A549 (cell line): ENCODE measurements around the gene PTTG1IP. TPM values are rescaled to one million over a fixed set of nuclear protein-coding genes. Genes with fewer than 3 reads are reported as not detected.
A peak's percentile ranks its signal among the peaks of the same experiment; 100 is the strongest.

Experiments
- ATAC-seq, 2 experiments: fragments of 200-7000 bp in 1 of 2; fragments of >200 bp in 1 of 2; cut with Nextera tagmentation in 1 of 2; cut with Tn5 transposase in 1 of 2; 3 replicates each; pipeline versions ENCODE4 v1.8.0 to v1.9.1; 2018 to 2020; ENCODE audit warnings: mild to moderate bottlenecking in 1 of 2, moderate library complexity in 1 of 2
- CTCF ChIA-PET: fragments of 300-600 bp; sonication (Branson Sonifier 250); formaldehyde crosslinking; extraction: SDS; loops from one replicate; lab custom pipeline; 2021; ENCODE audit warnings: antibody characterized with exemption, inconsistent platforms; lab: Yijun Ruan, JAX
- POLR2A ChIA-PET: fragments of 350-600 bp; formaldehyde crosslinking; extraction: SDS; loops from one replicate; lab custom pipeline; 2021; ENCODE audit warnings: antibody characterized with exemption, inconsistent platforms; lab: Yijun Ruan, JAX
- DNase-seq, 2 experiments: peaks; one replicate each; pipeline versions ENCODE4 v3.0.0 to v3.0.0-alpha.2; 2011 to 2016; ENCODE audit warnings: low read depth in 1 of 2, low spot score in 1 of 2
- FAIRE-seq: peaks from 2 replicates; lab custom pipeline; 2011; peaks lifted over from hg19 to GRCh38; lab: Jason Lieb, UNC
- H3K27ac ChIP-seq, 2 experiments: fragments of >200 bp; sonication (Bioruptor Twin); formaldehyde crosslinking; 3 replicates each; pipeline ENCODE4 v1.5.1; 2016 to 2017
- H3K4me1 ChIP-seq: fragments of >200 bp; sonication (Bioruptor Twin); formaldehyde crosslinking; 3 replicates; pipeline ENCODE4 v1.6.1; 2016
- H3K4me2 ChIP-seq: fragments of >200 bp; sonication (Bioruptor Twin); formaldehyde crosslinking; 3 replicates; pipeline ENCODE4 v1.6.1; 2016
- H3K4me3 ChIP-seq: fragments of >200 bp; sonication (Bioruptor Twin); formaldehyde crosslinking; 3 replicates; pipeline ENCODE4 v1.5.1; 2016
- H3K9me3 ChIP-seq: fragments of >200 bp; sonication (Bioruptor Twin); formaldehyde crosslinking; 3 replicates; pipeline ENCODE4 v1.6.1; 2016
- CTCF ChIP-seq: fragments of >200 bp; sonication (Bioruptor Twin); formaldehyde crosslinking; IDR thresholded peaks from 3 replicates; pipeline ENCODE4 v1.5.1; 2016
- EP300 ChIP-seq, 2 experiments: fragments of >200 bp; sonication (Bioruptor Twin); formaldehyde crosslinking; IDR thresholded peaks; 2 replicates in 1 of 2; 3 replicates in 1 of 2; pipeline ENCODE4 v1.6.1; 2016 to 2017
- MAFK ChIP-seq: fragments of 450-650 bp; IDR thresholded peaks from 2 replicates; pipeline ENCODE4 v1.6.1; 2014; ENCODE audit not compliant: partially characterized antibody
- MYC ChIP-seq: IDR thresholded peaks from 2 replicates; pipeline ENCODE4 v1.6.1; 2012; ENCODE audit warnings: mild to moderate bottlenecking, inconsistent platforms, low read length, improper control_type of control experiment, borderline replicate concordance
- PBX3 ChIP-seq: IDR thresholded peaks from 2 replicates; pipeline ENCODE4 v1.6.1; 2012
- RAD21 ChIP-seq, 2 experiments: fragments of >200 bp in 1 of 2; sonication (Bioruptor Twin) in 1 of 2; formaldehyde crosslinking in 1 of 2; IDR thresholded peaks in 1 of 2; conservative IDR thresholded peaks in 1 of 2; 2 replicates in 1 of 2; 3 replicates in 1 of 2; pipeline ENCODE4 v1.6.1; 2012 to 2018; ENCODE audit warnings: inconsistent platforms in 1 of 2
- RARB ChIP-seq: fragments of 250-450 bp; sonication (Bioruptor Pico); IDR thresholded peaks from 2 replicates; pipeline ENCODE4 v1.8.0; 2021; ENCODE audit warnings: mild to moderate bottlenecking, moderate library complexity
- RCOR1 ChIP-seq: fragments of 150-350 bp; IDR thresholded peaks from 2 replicates; pipeline ENCODE4 v1.6.1; 2014; ENCODE audit warnings: antibody characterized with exemption, low read length, low read depth
- SMC3 ChIP-seq: fragments of >200 bp; sonication (Bioruptor Twin); formaldehyde crosslinking; IDR thresholded peaks from 3 replicates; pipeline ENCODE4 v1.6.1; 2018; ENCODE audit warnings: inconsistent platforms
- TFCP2L1 ChIP-seq: fragments of 250-450 bp; sonication (Bioruptor Pico); IDR thresholded peaks from 2 replicates; pipeline ENCODE4 v1.5.0; 2021; ENCODE audit warnings: mild to moderate bottlenecking
- WGBS: methylation state at CpG from one replicate; pipeline ENCODE4 v1.1.6; 2017; ENCODE audit errors: missing lambda C conversion rate; 5-methylcytosine and 5-hydroxymethylcytosine counted together
- polyA plus RNA-seq, 4 experiments: library from polyadenylated mRNA; depleted of rRNA in 3 of 4; stranded (reverse); fragments of >200 nt; fragmentation: RNase III in 1 of 4; extraction: RNeasy Plus Mini Kit Qiagen cat#74134 plus additional on column Dnase treatment in 1 of 4; gene quantifications; 2 replicates in 3 of 4; 3 replicates in 1 of 4; pipeline ENCODE4 v1.2.3, GENCODE V29; 2011 to 2017
- TF ChIP-seq, protein P1 (sequence below): IDR thresholded peaks from 2 replicates; pipeline ENCODE4 v1.6.1; 2012

The PTTG1IP gene
- polyA plus RNA-seq, 2 of the 4 experiments (the other 2 are of a cell fraction): 98.7 to 99.4 TPM

- peak; percentile 65 to 69; a peak in 5 of 6 replicates for ATAC-seq
- ChIA-PET CTCF (interaction anchor here (0.7 to 3.0 kb wide), 19 partner anchors 8 to 140 kb away, joined by 3 to 23 read pairs (median 5); partner anchors contain the start of gene SLX9), POLR2A (interaction anchor here (0.9 to 2.1 kb wide), 7 partner anchors 8 to 133 kb away, joined by 3 to 9 read pairs (median 5); partner anchors contain the start of genes PTTG1IP and SUMO3)
- Histone ChIP-seq H3K27ac (peak overlapping the region; percentile 86 to 98), H3K4me3 (peak overlapping the region; percentile 91), H3K4me1 (peaks cover 17% of the 10 kb centered on the region; the same call in 2 of the 3 replicates), H3K9me3 (no peaks in the 10 kb centered on the region), H3K4me2 (peak overlapping the region; percentile 84)
- WGBS: 1% methylated on average over 17 of the region's 17 CpGs
- peak; percentile 49 to 62 for DNase-seq
- FAIRE-seq: no peak
- no peak for TF ChIP-seq RARB (CRISPR knock-in tag)
- peak; percentile 24; the same call in 2 of the 3 replicates for TF ChIP-seq CTCF
- TF ChIP-seq RCOR1: no peak
- TF ChIP-seq, protein P1, sequence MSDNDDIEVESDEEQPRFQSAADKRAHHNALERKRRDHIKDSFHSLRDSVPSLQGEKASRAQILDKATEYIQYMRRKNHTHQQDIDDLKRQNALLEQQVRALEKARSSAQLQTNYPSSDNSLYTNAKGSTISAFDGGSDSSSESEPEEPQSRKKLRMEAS: no peak
Measured at GRCh38 chr21:44800971-44801467, 72.5 kb downstream of the PTTG1IP start.

GRCh38 chr21:44800103-44800502 is 73.4 kb downstream of the PTTG1IP start:
- DNase-seq: peak in 1 of 2 experiments; percentile 43
- POLR2A ChIA-PET: no interaction called here
- no peaks in the 10 kb centered on the region for H3K9me3 ChIP-seq
- TF ChIP-seq PBX3 (no peak), EP300 (IDR thresholded peaks at IDR 0.05) (no peak), SMC3 (peak; percentile 16; the same call in 1 of the 3 replicates), MAFK (no peak), CTCF (peak; percentile 21; the same call in 1 of the 3 replicates), RAD21 (conservative IDR thresholded peaks at IDR 0.05 in 1 of 2, IDR thresholded peaks at IDR 0.05 in 1 of 2) (peak in 1 of 2 experiments; percentile 41; a peak in 3 of 5 replicates)
- TF ChIP-seq, all 56 proteins: peak for 3
- Histone ChIP-seq H3K4me1 (peaks cover 17% of the 10 kb centered on the region; the same call in 2 of the 3 replicates), H3K4me2 (peak overlapping the region; percentile 84), H3K27ac (no peak overlapping the region), H3K4me3 (peak overlapping the region; percentile 91)
- FAIRE-seq (no peak), ATAC-seq (no peak)
- 47% methylated on average over 12 of the region's 12 CpGs for WGBS
- CTCF ChIA-PET: interaction anchor here (0.6 to 3.0 kb wide), 17 partner anchors 9 to 298 kb away, joined by 3 to 23 read pairs (median 4); no protein-coding TSS in a partner anchor

DNA sequence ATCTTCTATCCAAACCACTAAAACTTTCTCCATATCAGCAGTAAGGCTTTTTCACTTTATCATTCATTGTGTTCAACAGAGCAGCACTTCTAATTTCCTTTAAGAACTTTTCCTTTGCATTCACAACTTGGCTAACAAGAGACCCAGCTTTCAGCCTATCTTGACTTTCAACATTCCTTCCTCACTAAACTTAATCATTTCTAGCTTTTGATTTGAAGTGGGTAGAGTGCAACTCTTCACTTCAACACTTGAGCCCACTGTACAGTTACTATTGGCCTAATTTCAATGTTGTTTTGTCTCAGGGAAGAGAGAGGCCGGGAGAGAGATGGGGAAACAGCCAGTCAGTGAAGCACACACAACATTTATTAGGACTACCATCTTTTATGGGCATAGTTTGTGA is 73.8 kb downstream of the PTTG1IP start:
- CTCF ChIA-PET: interaction anchor here (0.6 to 3.0 kb wide), 15 partner anchors 9 to 328 kb away, joined by 3 to 23 read pairs (median 4); no protein-coding TSS in a partner anchor
- no peak for ATAC-seq

More for the DNA sequence above, 73.8 kb downstream of the PTTG1IP start:
- TF ChIP-seq TFCP2L1 (CRISPR knock-in tag) (no peak), MYC (no peak), EP300 (IDR thresholded peaks at IDR 0.05) (no peak)
- TF ChIP-seq, all 56 proteins: peak for 0
- peaks cover 17% of the 10 kb centered on the region; the same call in 2 of the 3 replicates for H3K4me1 ChIP-seq
- FAIRE-seq (no peak), DNase-seq (no peak)
- no peaks in the 10 kb centered on the region for H3K9me3 ChIP-seq
- no peak overlapping the region for H3K27ac ChIP-seq
- peak overlapping the region; percentile 84 for H3K4me2 ChIP-seq
- no peak overlapping the region for H3K4me3 ChIP-seq
- POLR2A ChIA-PET: no interaction called here
- 67% methylated on average over 1 of the region's 1 CpG for WGBS

Other genes with a start within 250 kb of the PTTG1IP start
- gene KRTAP10-9, start 246.6 kb downstream of the PTTG1IP start, polyA plus RNA-seq (2011; rRNA removed): not detected in 2 replicates
- gene KRTAP10-9, start 246.6 kb downstream of the PTTG1IP start, polyA plus RNA-seq (2017; fragmentation: RNase III; extraction: RNeasy Plus Mini Kit Qiagen cat#74134 plus additional on column Dnase treatment): not detected in 3 replicates
- not detected in 2 replicates for gene KRTAP10-10, start 236.3 kb downstream of the PTTG1IP start, polyA plus RNA-seq (2011; rRNA removed)
- not detected in 3 replicates for gene KRTAP10-10, start 236.3 kb downstream of the PTTG1IP start, polyA plus RNA-seq (2017; fragmentation: RNase III; extraction: RNeasy Plus Mini Kit Qiagen cat#74134 plus additional on column Dnase treatment)
- not detected in 2 replicates for gene KRTAP10-11, start 227.3 kb downstream of the PTTG1IP start, polyA plus RNA-seq (2011; rRNA removed)
- gene KRTAP10-11, start 227.3 kb downstream of the PTTG1IP start, polyA plus RNA-seq (2017; fragmentation: RNase III; extraction: RNeasy Plus Mini Kit Qiagen cat#74134 plus additional on column Dnase treatment): not detected in 3 replicates
- not detected in 2 replicates for gene KRTAP12-4, start 219.0 kb downstream of the PTTG1IP start, polyA plus RNA-seq (2011; rRNA removed)
- gene KRTAP12-4, start 219.0 kb downstream of the PTTG1IP start, polyA plus RNA-seq (2017; fragmentation: RNase III; extraction: RNeasy Plus Mini Kit Qiagen cat#74134 plus additional on column Dnase treatment): not detected in 3 replicates
- gene KRTAP12-3, start 215.8 kb downstream of the PTTG1IP start, polyA plus RNA-seq (2011; rRNA removed): not detected in 2 replicates
- gene KRTAP12-3, start 215.8 kb downstream of the PTTG1IP start, polyA plus RNA-seq (2017; fragmentation: RNase III; extraction: RNeasy Plus Mini Kit Qiagen cat#74134 plus additional on column Dnase treatment): not detected in 3 replicates
- not detected in 2 replicates for gene KRTAP12-2, start 206.8 kb downstream of the PTTG1IP start, polyA plus RNA-seq (2011; rRNA removed)
- gene KRTAP12-2, start 206.8 kb downstream of the PTTG1IP start, polyA plus RNA-seq (2017; fragmentation: RNase III; extraction: RNeasy Plus Mini Kit Qiagen cat#74134 plus additional on column Dnase treatment): not detected in 3 replicates
- gene KRTAP12-1, start 191.5 kb downstream of the PTTG1IP start, polyA plus RNA-seq (2011; rRNA removed): not detected in 2 replicates
- gene KRTAP12-1, start 191.5 kb downstream of the PTTG1IP start, polyA plus RNA-seq (2017; fragmentation: RNase III; extraction: RNeasy Plus Mini Kit Qiagen cat#74134 plus additional on column Dnase treatment): not detected in 3 replicates
- gene KRTAP10-12, start 176.5 kb downstream of the PTTG1IP start, polyA plus RNA-seq (2011; rRNA removed): not detected in 2 replicates
- gene KRTAP10-12, start 176.5 kb downstream of the PTTG1IP start, polyA plus RNA-seq (2017; fragmentation: RNase III; extraction: RNeasy Plus Mini Kit Qiagen cat#74134 plus additional on column Dnase treatment): not detected in 3 replicates
- gene TSPEAR, start 162.1 kb downstream of the PTTG1IP start, polyA plus RNA-seq (2011; rRNA removed): not detected in 2 replicates
- not detected in 3 replicates for gene TSPEAR, start 162.1 kb downstream of the PTTG1IP start, polyA plus RNA-seq (2017; fragmentation: RNase III; extraction: RNeasy Plus Mini Kit Qiagen cat#74134 plus additional on column Dnase treatment)
- 65.8 and 68.2 TPM in 2 replicates for gene UBE2G2, start 71.9 kb downstream of the PTTG1IP start, polyA plus RNA-seq (2011; rRNA removed)
- 56.9 to 63.5 TPM (median 62.7 TPM) in 3 replicates for gene UBE2G2, start 71.9 kb downstream of the PTTG1IP start, polyA plus RNA-seq (2017; fragmentation: RNase III; extraction: RNeasy Plus Mini Kit Qiagen cat#74134 plus additional on column Dnase treatment)
- gene SUMO3, start 55.6 kb downstream of the PTTG1IP start, polyA plus RNA-seq (2011; rRNA removed): 77.7 and 110 TPM in 2 replicates
- gene SUMO3, start 55.6 kb downstream of the PTTG1IP start, polyA plus RNA-seq (2017; fragmentation: RNase III; extraction: RNeasy Plus Mini Kit Qiagen cat#74134 plus additional on column Dnase treatment): 69.2 to 79.4 TPM (median 78.4 TPM) in 3 replicates
- gene ITGB2, start 47.2 kb upstream of the PTTG1IP start, polyA plus RNA-seq (2011; rRNA removed): 0.59 and 0.62 TPM in 2 replicates
- gene ITGB2, start 47.2 kb upstream of the PTTG1IP start, polyA plus RNA-seq (2017; fragmentation: RNase III; extraction: RNeasy Plus Mini Kit Qiagen cat#74134 plus additional on column Dnase treatment): 0.34 to 0.54 TPM (median 0.46 TPM) in 3 replicates
- gene SLX9, start 66.3 kb upstream of the PTTG1IP start, polyA plus RNA-seq (2011; rRNA removed): 12.7 and 26.9 TPM in 2 replicates
- gene SLX9, start 66.3 kb upstream of the PTTG1IP start, polyA plus RNA-seq (2017; fragmentation: RNase III; extraction: RNeasy Plus Mini Kit Qiagen cat#74134 plus additional on column Dnase treatment): 40.4 to 43.1 TPM (median 40.6 TPM) in 3 replicates
- gene ADARB1, start 200.9 kb upstream of the PTTG1IP start, polyA plus RNA-seq (2011; rRNA removed): 2.8 and 3.2 TPM in 2 replicates
- 5.0 to 6.7 TPM (median 5.7 TPM) in 3 replicates for gene ADARB1, start 200.9 kb upstream of the PTTG1IP start, polyA plus RNA-seq (2017; fragmentation: RNase III; extraction: RNeasy Plus Mini Kit Qiagen cat#74134 plus additional on column Dnase treatment)